Measurements from ENCODE around the gene RSPH6A.

GRCh38 chr19:45772912-45773311 is 42.2 kb downstream of the RSPH6A start:
- no peak for TF ChIP-seq CTCF (IDR thresholded peaks at IDR 0.05)
- TF ChIP-seq POLR2A (IDR thresholded peaks at IDR 0.05), result no peak
- TF ChIP-seq POLR2AphosphoS5 (IDR thresholded peaks at IDR 0.05), result no peak

All from prostate gland (tissue), 2 donors.